Activated CD4-positive, alpha-beta T cell treated with anti-CD3 and anti-CD28 coated beads for 36 hours (primary cell): ENCODE data around the gene NLGN1. TPM values are rescaled to one million over a fixed set of nuclear protein-coding genes. Genes with fewer than 3 reads are reported as not detected.
"Not testable (repeated sequence)": the region's sequence is repeated elsewhere in the genome, so short reads cannot be mapped to it uniquely, and the experiment has no call there.

Source experiments
- ATAC-seq: fragments of 200-7000 bp; cut with Tn5 transposase; one replicate; pipeline ENCODE4 v1.10.0; 2021; ENCODE audit warnings: mild to moderate bottlenecking, moderate library complexity
- CTCF ChIA-PET: fragments of 350-600 bp; sonication (Branson Sonifier 250); formaldehyde crosslinking; loops from one replicate; lab custom pipeline; 2021; ENCODE audit warnings: antibody characterized with exemption; lab: Charles Lee
- POLR2A ChIA-PET: fragments of 350-600 bp; sonication (Branson Sonifier 250); formaldehyde crosslinking; loops from one replicate; lab custom pipeline; 2021; ENCODE audit warnings: antibody characterized with exemption, inconsistent platforms; lab: Charles Lee
- DNase-seq: peaks from one replicate; pipeline ENCODE4 v3.0.0-alpha.2; 2020
- H3K27ac Mint-ChIP-seq: one replicate; pipeline ENCODE4 v1.8.0; 2021; ENCODE audit warnings: mixed read lengths
- H3K27me3 Mint-ChIP-seq: one replicate; pipeline ENCODE4 v1.8.0; 2021; ENCODE audit warnings: mixed read lengths
- H3K36me3 Mint-ChIP-seq: one replicate; pipeline ENCODE4 v1.8.0; 2021; ENCODE audit warnings: low read depth, mixed read lengths
- H3K4me1 Mint-ChIP-seq: one replicate; pipeline ENCODE4 v1.8.0; 2021; ENCODE audit warnings: mixed read lengths
- H3K4me3 Mint-ChIP-seq: one replicate; pipeline ENCODE4 v1.8.0; 2021; ENCODE audit warnings: mild to moderate bottlenecking, moderate library complexity, mixed read lengths
- H3K9me3 Mint-ChIP-seq: one replicate; pipeline ENCODE4 v1.8.0; 2021; ENCODE audit warnings: low read depth, mixed read lengths
- intact Hi-C, 2 experiments: fragments of 100-400 bp; cut with DNase I in 1 of 2; cut with micrococcal nuclease in 1 of 2; formaldehyde crosslinking; loops; one replicate each; pipeline versions ENCODE4 v1.14.2 to v1.15.1; 2022 to 2024; cut with DNase I, micrococcal nuclease
- total RNA-seq, 2 experiments: library from RNA; stranded (reverse); gene quantifications; one replicate each; pipeline ENCODE4 v1.2.3, GENCODE V29; 2021

Gene NLGN1
- not detected for total RNA-seq

DNA sequence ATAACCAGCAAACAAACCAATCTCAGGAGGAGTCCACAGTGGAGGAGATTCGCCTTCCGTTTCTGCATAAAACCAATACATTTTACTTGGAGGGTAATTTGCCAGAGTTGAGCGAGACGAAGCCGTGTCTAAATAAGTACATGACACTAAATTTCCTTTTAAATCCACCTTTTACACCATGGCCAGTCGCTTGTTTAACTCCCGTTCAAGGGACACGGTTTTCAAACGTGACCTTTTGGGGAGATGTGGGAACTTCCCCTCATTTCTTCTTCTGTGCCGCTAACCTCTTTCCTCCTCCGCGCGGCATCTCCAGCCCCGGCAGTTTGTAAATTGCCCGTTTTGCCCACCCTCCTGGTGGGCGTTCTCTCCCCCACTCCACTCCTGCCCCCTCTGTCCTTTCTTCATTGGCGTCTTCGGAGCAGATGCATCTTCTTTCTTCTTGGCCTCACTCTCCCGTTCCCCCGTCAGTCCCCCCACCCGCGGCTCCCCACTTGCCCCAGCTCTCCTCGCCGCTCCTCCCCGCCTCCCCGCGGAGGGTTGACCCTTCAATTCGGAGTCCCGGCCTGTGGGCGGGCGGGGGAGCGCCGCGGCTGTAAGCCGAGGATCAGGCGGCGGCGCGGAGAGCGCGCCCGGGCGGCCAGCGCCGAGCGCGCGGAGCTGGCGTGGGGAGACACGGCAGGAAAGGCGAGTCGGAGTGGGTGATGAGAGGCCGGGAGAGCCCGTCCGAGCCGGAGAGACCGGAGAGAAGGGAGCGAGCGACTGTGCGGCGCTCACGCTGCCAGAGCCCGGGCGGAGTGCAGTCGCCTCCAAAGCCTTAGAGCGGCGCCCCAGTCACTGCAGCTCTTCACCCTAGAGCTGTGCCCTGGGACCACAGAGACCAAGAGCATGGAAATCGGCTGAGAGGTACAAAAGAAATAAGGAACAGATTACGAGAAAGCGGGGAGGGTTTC, at the start of gene NLGN1:
Gene NLGN1, plus strand, starts transcription at position 584 of the 950 bp plus-strand sequence.
- Mint-ChIP-seq H3K4me3 (peak within 1 kb of the TSS; percentile 54), H3K9me3 (no peaks in the 10 kb centered on the region), H3K27ac (no peak within 1 kb of the TSS), H3K27me3 (peaks cover 63% of the 10 kb centered on the region), H3K4me1 (peaks cover 31% of the 10 kb centered on the region), H3K36me3 (no peaks in the 10 kb centered on the region)
- DNase-seq (peak; percentile 21), ATAC-seq (no peak)
- intact Hi-C loops, result loop anchor here (5.0 kb wide), 1 partner anchor 185 kb away; no protein-coding TSS in a partner anchor
- ChIA-PET CTCF (no interaction called here), POLR2A (no interaction called here)

DNA sequence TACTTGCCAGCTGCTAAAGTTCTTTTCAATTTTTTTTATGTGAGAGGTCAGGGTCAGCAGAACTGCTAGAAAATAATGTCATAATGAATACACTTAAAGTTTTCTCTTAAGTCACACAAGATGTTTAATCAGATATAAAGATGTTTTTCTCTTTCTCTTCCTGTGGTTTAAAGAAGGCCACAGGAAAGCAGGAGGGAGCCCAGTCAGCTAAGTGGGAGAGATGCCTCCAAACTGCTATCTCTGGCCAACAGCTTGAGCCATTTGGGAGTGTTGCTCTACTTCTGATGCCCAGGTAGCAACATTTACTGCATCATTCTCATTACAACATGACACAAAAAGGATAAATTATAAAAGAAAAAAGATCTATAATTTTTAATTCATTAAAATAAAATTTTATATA, 45.7 kb upstream of the NLGN1 start:
- no peak overlapping the region for H3K27ac Mint-ChIP-seq
- no peak for DNase-seq
- intact Hi-C loops, result no loop called here

DNA sequence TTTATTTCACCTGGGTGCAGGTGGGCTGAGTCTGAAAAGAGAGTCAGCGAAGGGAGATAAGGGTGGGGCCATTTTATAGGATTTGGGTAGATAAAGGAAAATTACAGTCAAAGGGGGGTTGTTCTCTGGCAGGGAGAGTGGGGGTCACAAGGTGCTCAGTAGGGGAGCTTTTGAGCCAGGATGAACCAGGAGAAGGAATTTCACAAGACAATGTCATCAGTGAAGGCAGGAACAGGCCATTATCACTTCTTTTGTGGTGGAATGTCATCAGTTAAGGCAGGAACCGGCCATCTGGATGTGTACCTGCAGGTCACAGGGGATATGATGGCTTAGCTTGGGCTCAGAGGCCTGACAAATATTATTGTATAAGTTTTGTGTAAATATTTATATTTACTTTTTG, 44.4 kb upstream of the NLGN1 start:
- ATAC-seq, H3K27me3 Mint-ChIP-seq, H3K27ac Mint-ChIP-seq, DNase-seq, intact Hi-C loops, H3K9me3 Mint-ChIP-seq, H3K4me1 Mint-ChIP-seq, H3K4me3 Mint-ChIP-seq, POLR2A ChIA-PET, H3K36me3 Mint-ChIP-seq, CTCF ChIA-PET: not testable (repeated sequence)

More for the DNA sequence above, 45.7 kb upstream of the NLGN1 start:
- ATAC-seq, result no peak
- CTCF ChIA-PET, result no interaction called here
- Mint-ChIP-seq H3K4me3 (no peak overlapping the region), H3K36me3 (no peaks in the 10 kb centered on the region), H3K27me3 (no peaks in the 10 kb centered on the region), H3K9me3 (peaks cover 9% of the 10 kb centered on the region), H3K4me1 (no peaks in the 10 kb centered on the region)
- POLR2A ChIA-PET, result no interaction called here

DNA sequence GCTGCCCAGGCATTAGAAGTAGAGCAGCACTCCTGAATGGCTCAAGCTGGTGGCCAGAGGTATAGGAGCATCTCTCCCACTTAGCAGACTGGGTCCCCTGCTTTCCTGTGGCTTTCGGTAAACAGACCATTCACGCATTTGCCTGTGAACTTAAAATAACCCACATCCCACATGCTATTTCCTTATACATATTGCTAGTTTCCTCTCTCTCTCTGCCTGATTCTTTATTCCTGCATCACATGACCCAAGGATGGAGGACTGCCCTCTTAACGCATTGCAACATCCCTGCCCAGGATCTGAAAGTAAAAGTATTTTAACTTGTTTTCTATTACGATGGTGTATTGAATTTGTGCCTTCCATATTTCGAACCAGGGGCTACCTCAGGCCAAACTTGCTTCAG, 43.4 kb upstream of the NLGN1 start:
- ChIA-PET CTCF (no interaction called here), POLR2A (no interaction called here)
- no peak for DNase-seq
- intact Hi-C loops, result no loop called here
- Mint-ChIP-seq H3K9me3 (peaks cover 6% of the 10 kb centered on the region), H3K27ac (no peak overlapping the region), H3K27me3 (no peaks in the 10 kb centered on the region), H3K4me1 (no peaks in the 10 kb centered on the region), H3K36me3 (no peaks in the 10 kb centered on the region), H3K4me3 (no peak overlapping the region)
- no peak for ATAC-seq

DNA sequence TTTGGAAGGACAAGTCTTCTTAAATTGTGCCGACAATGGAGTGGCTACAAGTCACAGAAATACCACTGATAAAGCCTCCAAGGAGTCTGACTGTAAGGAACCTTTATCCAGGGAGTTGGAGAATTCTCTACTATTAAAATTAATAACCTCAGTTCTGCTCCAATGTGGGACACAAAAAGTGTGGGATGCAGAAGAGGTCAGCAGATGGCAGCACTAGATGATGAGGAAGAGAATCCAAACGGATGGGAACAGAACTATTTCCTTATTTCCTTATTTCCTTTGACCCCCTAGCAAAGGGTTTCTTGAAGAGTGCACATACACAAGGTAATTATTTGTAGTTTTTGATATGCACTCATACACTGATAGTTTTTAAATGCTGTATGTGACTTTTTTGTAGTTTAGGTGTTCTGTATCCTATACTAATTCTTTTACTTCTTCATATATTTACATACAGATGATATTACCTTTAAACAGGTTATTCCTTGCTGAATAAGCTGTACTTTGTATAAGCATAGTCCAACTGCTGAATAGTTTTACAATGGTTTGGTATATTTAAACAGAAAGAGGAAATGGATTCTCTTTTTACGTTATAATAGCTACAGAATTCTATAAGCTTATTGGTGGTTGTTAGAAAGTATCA, 25.6 kb upstream of the NLGN1 start:
- CTCF ChIA-PET, result no interaction called here
- Mint-ChIP-seq H3K4me1 (no peaks in the 10 kb centered on the region), H3K27me3 (no peaks in the 10 kb centered on the region), H3K9me3 (no peaks in the 10 kb centered on the region), H3K4me3 (no peak overlapping the region), H3K36me3 (no peaks in the 10 kb centered on the region), H3K27ac (no peak overlapping the region)
- intact Hi-C loops, result no loop called here
- POLR2A ChIA-PET, result no interaction called here
- ATAC-seq, result no peak
- peak; percentile 11 for DNase-seq

DNA sequence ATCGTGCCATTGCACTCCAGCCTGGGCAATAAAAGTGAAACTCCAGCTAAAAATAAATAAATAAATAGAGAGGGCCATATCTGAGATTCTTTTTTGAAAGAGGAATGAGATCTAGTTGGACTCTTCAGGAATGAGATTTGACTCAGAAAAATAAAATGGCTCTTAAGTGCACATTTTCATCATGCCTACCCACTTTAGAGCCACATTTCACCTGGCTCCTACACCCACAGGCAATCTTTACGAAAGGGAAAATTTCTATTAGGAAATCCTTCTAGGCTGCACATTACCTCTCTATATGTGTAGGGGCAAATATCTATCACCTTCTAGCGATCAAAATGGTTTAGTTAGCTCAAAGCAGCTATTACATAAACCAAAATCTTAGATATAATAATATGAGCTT, 16.9 kb upstream of the NLGN1 start:
- no peak for ATAC-seq
- ChIA-PET CTCF (no interaction called here), POLR2A (no interaction called here)
- no peak overlapping the region for H3K4me3 Mint-ChIP-seq
- H3K36me3 Mint-ChIP-seq, result no peaks in the 10 kb centered on the region
- no peaks in the 10 kb centered on the region for H3K4me1 Mint-ChIP-seq
- peaks cover 4% of the 10 kb centered on the region for H3K9me3 Mint-ChIP-seq
- no peak for DNase-seq
- H3K27me3 Mint-ChIP-seq, result peaks cover 2% of the 10 kb centered on the region
- H3K27ac Mint-ChIP-seq, result no peak overlapping the region
- intact Hi-C loops, result no loop called here

DNA sequence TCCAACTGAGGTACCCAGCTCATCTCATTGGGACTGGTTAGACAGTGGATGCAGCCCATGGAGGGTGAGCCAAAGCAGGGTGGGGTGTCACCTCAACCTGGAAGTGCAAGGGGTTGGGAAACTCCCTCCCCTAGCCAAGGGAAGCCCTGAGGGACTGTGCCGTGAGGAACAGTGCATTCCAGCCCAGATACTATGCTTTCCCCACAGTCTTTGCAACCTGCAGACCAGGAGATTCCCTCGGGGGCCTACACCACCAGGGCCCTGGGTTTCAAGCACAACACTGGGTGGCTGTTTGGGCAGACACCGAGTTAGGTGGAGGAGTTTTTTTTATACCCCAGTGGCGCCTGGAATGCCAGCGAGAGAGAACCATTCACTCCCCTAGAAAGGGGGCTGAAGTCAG, 15.6 kb upstream of the NLGN1 start:
- H3K4me3 Mint-ChIP-seq, intact Hi-C loops, H3K9me3 Mint-ChIP-seq: not testable (repeated sequence)

DNA sequence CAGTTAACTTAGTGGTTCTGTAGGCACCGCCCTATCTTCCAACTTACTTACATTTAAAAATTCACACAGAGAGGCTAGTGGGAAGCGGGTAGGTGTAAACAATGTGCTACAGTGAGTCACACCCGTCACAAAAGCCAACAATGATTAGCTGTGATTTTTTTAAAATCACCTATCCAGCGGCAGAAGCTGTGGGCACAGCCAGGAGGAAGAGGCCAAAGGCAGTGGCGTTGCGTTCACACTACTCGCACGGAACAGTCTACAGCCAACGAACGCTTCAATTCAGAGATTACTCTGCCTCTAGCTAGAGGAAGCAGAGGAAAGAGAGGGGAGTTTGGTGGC, 2.5 kb upstream of the NLGN1 start:
- H3K4me1 Mint-ChIP-seq, result peaks cover 31% of the 10 kb centered on the region
- ChIA-PET POLR2A (no interaction called here), CTCF (interaction anchor here (0.9 kb wide), 1 partner anchor 175 kb away, joined by 3 read pairs; no protein-coding TSS in a partner anchor)
- no peaks in the 10 kb centered on the region for H3K36me3 Mint-ChIP-seq
- intact Hi-C loops, result loop anchor here (5.0 kb wide), 1 partner anchor 187 kb away; no protein-coding TSS in a partner anchor
- ATAC-seq (no peak), DNase-seq (no peak)
- peak overlapping the region; percentile 67 for H3K4me3 Mint-ChIP-seq
- H3K9me3 Mint-ChIP-seq, result no peaks in the 10 kb centered on the region
- no peak overlapping the region for H3K27ac Mint-ChIP-seq
- H3K27me3 Mint-ChIP-seq, result peaks cover 53% of the 10 kb centered on the region

More for the DNA sequence above, 15.6 kb upstream of the NLGN1 start:
- H3K27ac Mint-ChIP-seq, H3K27me3 Mint-ChIP-seq, ATAC-seq, H3K36me3 Mint-ChIP-seq, POLR2A ChIA-PET, CTCF ChIA-PET, H3K4me1 Mint-ChIP-seq, DNase-seq: not testable (repeated sequence)

DNA sequence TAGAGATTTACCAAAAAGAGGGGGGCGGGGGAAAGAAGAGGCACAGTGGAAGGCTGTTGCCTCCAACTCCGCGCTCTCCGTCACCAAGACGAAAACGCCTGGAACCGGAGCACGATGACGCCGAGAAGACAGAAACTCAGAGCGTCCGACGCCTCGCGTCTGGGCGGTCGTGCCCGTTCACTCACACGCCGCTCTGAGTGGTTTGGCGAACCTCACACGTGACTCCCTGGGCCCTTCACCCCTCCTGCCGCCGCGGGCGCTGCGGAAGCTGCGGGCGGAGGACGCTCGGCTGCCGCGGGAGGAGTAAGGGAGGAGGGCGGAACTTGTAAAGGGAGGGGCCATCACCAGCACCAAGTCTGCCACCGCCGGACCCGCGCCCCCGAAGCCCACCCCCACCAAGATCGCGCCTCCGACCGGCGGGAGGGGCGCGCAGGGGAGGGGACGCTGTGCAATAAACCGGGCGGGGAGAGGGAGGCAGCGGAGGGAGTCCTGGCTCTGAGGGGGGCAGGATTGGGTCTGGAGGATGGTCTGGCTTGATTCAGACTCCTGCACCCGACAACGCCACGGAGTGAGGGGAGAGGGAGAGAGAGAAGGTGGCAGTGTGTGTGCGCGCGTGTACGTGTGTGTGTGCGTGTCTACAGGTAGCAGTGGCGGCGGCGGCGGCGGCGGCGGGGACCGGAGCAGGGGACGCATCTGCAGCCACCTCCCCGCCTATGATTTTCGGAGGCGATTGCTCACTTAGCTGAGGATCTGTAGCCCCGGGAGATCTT, 1.9 kb upstream of the NLGN1 start:
- DNase-seq (peak; percentile 77), ATAC-seq (peak; percentile 81)
- no peaks in the 10 kb centered on the region for H3K36me3 Mint-ChIP-seq
- intact Hi-C loops, result loop anchor here (5.0 kb wide), 1 partner anchor 187 kb away; no protein-coding TSS in a partner anchor
- peaks cover 57% of the 10 kb centered on the region for H3K27me3 Mint-ChIP-seq
- no peak overlapping the region for H3K27ac Mint-ChIP-seq
- ChIA-PET POLR2A (no interaction called here), CTCF (interaction anchor here (0.9 kb wide), 1 partner anchor 175 kb away, joined by 3 read pairs; no protein-coding TSS in a partner anchor)
- H3K4me1 Mint-ChIP-seq, result peaks cover 31% of the 10 kb centered on the region
- no peaks in the 10 kb centered on the region for H3K9me3 Mint-ChIP-seq
- peak overlapping the region; percentile 67 for H3K4me3 Mint-ChIP-seq

DNA sequence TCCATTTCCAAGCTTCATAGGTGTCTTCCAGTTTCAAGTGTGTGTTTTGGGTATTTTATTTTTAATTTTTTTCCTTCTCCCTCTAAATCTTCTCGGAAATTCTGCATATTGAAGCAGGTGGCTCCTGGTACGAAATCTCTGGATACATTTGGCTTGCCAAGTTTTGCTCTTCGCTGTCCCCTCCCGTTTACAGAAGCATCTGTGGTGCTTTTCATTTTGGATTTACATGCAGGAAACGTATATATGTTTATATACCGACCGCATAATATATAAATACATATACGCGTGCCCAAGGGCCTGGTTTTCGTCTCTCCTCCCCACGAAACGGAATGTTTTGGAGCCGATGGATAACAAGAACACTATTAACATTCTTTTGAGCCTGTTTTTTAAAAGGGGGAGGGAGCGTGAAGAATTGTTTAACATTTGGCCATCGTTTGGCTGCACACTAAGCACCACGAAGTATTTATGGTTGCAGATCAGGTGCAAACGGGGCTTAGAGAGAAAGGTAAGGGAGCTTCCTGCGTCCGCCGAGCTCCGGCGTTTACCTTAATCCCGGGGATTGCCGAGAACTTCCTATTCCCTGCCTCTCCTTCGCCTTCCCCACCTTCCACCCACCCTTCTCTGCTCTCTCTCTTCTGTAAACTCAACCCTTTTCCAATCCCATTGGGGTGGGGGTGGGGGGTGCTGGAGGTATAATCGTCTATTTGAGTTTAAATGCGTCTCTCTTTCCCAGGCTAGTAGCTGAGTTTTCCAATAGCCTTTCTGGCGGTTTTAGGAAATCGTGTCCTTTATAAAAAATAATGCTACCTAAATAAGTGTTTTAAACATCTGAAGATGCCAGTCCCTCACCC, 1.1 kb upstream of the NLGN1 start:
- ATAC-seq, result no peak
- Mint-ChIP-seq H3K4me1 (peaks cover 31% of the 10 kb centered on the region), H3K27me3 (peaks cover 62% of the 10 kb centered on the region), H3K9me3 (no peaks in the 10 kb centered on the region), H3K27ac (no peak overlapping the region), H3K4me3 (peak overlapping the region; percentile 67), H3K36me3 (no peaks in the 10 kb centered on the region)
- CTCF ChIA-PET, result no interaction called here
- POLR2A ChIA-PET, result no interaction called here
- intact Hi-C loops, result loop anchor here (5.0 kb wide), 1 partner anchor 186 kb away; no protein-coding TSS in a partner anchor
- no peak for DNase-seq
